Mesodermal cell (in vitro differentiated cells): ENCODE measurements around the gene TOGARAM1.

Source experiments
- H3K27ac ChIP-seq: 2 replicates; pipeline ENCODE4 v1.7.0; 2013; ENCODE audit warnings: mild to moderate bottlenecking, low read depth, low read length, moderate library complexity; ENCODE audit not compliant: severe bottlenecking
- H3K36me3 ChIP-seq: 2 replicates; pipeline ENCODE4 v1.7.1; 2013; ENCODE audit warnings: mild to moderate bottlenecking, low read length, moderate library complexity; ENCODE audit not compliant: control insufficient read depth, insufficient read depth
- H3K4me1 ChIP-seq: one replicate; pipeline ENCODE4 v1.7.1; 2013; ENCODE audit warnings: mild to moderate bottlenecking, low read length; ENCODE audit not compliant: insufficient read depth, control insufficient read depth, poor library complexity, severe bottlenecking
- H3K4me3 ChIP-seq: 2 replicates; pipeline ENCODE4 v1.7.0; 2013; ENCODE audit warnings: low read length, control low read depth, mild to moderate bottlenecking; ENCODE audit not compliant: insufficient read depth, poor library complexity, severe bottlenecking; ENCODE audit errors: extremely low read depth
- H3K9me3 ChIP-seq: 2 replicates; pipeline ENCODE4 v1.7.1; 2013; ENCODE audit warnings: mild to moderate bottlenecking, low read length, moderate library complexity; ENCODE audit not compliant: control insufficient read depth
- WGBS, 2 experiments: methylation state at CpG; one replicate each; pipeline ENCODE4 v1.1.5; 2013; ENCODE audit warnings: missing lambda C conversion rate in 2 of 2; ENCODE audit not compliant: insufficient coverage in 2 of 2; 5-methylcytosine and 5-hydroxymethylcytosine counted together

Gene TOGARAM1

DNA sequence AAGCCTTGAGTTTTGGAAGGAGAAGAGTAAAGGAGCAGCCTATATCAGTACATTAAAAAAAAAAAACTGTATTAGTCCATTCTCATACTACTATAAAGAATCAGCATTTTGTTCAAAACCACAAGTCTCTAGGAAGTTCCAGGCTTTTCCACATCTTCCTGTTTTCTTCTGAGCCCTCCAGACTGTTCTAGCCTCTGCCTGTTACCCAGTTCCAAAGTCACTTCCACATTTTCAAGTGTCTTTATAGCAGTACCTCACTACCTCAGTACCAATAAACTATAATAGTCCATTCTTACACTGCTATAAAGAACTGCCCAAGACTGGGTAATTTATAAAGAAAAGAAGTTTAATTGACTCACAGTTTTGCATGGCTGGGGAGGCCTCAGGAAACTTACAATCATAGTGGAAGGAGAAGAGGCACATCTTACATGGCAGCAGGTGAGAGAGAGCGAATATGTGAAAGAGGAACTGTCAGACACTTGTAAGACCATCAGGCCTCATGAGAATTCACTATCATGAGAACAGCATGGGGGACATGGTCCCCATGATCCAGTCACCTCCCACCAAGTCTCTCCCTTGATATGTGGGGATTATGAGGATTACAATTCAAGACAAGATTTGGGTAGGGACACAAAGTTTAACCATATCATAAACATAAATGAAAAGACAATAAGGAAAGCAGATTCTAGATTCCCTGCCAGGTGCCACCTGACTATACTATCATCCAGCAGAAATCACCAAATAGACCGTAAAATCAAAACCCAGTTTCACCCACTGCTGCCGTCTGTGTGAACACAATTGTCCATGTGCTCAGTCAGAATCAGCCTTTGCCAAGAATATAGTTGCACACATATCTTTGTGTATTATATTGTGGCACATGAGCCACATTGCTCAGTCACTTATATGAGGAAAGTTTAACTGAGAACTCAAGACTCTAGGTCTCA is 27.8 kb downstream of the TOGARAM1 start:
- Histone ChIP-seq H3K36me3 (no peaks in the 10 kb centered on the region), H3K4me3 (no peak overlapping the region), H3K9me3 (no peaks in the 10 kb centered on the region), H3K27ac (no peak overlapping the region), H3K4me1 (no peaks in the 10 kb centered on the region)
- 72 to 88% methylated on average over 1 to 2 of the region's 3 CpGs for WGBS, 2 experiments

DNA sequence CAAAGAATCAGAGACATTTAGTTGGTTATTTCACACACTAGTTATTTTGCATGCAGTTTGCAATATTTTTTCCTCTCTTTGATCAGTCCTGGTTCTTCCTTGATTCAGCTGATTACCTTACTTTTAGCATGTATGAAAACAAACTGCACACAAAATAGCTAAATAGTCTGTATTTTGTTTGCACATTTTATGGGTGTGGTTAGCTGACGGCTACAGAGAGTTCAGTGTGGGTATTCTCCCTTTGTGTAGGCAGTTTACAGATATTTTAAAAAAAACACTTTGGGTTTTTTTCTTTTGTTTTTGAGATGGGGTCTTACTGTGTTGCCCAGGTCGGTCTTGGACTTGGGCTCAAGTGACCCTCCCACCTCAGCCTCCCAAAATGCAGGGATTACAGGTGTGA is 28.5 kb downstream of the TOGARAM1 start:
- WGBS, 2 experiments: 100% methylated on average over 1 of the region's 2 CpGs; no CpG with 5 or more reads in 1 of the 2 experiments
- H3K27ac ChIP-seq: no peak overlapping the region
- no peaks in the 10 kb centered on the region for H3K9me3 ChIP-seq
- H3K36me3 ChIP-seq: no peaks in the 10 kb centered on the region
- H3K4me1 ChIP-seq: no peaks in the 10 kb centered on the region
- no peak overlapping the region for H3K4me3 ChIP-seq

DNA sequence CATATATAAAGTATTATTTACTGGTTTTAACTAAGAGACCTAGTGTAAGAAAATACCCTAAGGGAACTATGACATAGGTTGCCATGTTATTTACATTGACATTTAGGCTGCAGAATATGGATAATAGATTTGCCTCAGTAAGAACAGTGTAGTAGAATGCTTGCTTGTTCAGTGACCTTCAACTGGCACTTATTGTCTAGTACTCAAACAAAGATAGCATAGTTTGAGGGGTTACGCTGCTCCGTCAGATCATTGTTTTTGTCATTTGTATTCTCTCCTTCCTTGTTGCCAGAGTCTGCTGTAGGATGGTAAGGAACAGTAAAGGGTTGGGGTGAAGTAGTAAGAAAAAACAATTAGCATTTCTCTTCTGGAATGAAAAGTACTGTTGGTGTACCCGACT is 33.2 kb downstream of the TOGARAM1 start:
- Histone ChIP-seq H3K9me3 (no peaks in the 10 kb centered on the region), H3K4me3 (no peak overlapping the region), H3K27ac (no peak overlapping the region), H3K36me3 (peaks cover 20% of the 10 kb centered on the region), H3K4me1 (no peaks in the 10 kb centered on the region)
- WGBS, 2 experiments: 100% methylated on average over 2 of the region's 3 CpGs; no CpG with 5 or more reads in 1 of the 2 experiments

DNA sequence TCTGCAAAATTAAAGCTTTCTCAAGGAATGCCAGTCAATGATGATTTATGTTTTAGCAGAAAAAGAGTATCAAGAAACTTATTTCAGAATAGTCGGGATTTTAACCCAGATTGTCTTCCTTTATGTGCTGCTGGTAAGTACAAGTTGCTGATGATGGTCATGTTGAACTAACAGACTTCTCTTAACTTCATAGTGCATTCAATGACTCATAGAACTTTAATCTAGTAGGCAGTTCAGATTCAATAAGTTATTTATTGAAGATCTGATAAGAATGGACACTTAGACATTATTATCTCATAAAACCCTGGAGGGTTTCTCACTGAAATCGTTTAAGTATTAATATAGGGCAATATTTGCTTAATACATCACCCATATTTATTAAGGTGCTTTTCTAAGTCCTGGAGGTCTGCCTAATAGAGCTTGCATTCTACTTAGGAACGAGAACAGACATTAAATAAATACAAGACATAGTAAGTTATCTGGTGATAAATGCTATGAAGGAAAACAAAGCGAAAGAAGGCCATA is 33.8 kb downstream of the TOGARAM1 start:
- no peak overlapping the region for H3K27ac ChIP-seq
- H3K36me3 ChIP-seq: peaks cover 25% of the 10 kb centered on the region
- no peaks in the 10 kb centered on the region for H3K4me1 ChIP-seq
- no peaks in the 10 kb centered on the region for H3K9me3 ChIP-seq
- H3K4me3 ChIP-seq: no peak overlapping the region
- WGBS, 2 experiments: 80% methylated on average over 1 of the region's 4 CpGs; no CpG with 5 or more reads in 1 of the 2 experiments

DNA sequence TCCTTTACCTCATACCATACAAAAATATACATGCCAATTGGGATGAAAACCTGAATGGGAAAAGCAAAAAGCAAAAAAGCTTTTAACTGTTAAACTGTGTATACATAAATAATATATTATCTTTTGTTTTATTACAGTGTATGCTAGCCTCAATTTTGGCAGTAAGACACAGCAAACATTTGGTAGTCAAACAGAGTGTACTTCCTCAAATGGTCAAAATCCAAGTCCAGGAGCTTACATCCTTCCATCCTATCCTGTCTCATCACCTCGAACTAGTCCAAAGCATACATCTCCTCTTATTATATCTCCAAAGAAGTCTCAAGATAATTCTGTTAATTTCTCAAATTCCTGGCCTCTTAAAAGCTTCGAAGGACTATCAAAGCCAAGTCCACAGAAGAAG is 41.9 kb downstream of the TOGARAM1 start:
- Histone ChIP-seq H3K27ac (no peak overlapping the region), H3K9me3 (no peaks in the 10 kb centered on the region), H3K4me1 (no peaks in the 10 kb centered on the region), H3K36me3 (peaks cover 30% of the 10 kb centered on the region), H3K4me3 (no peak overlapping the region)
- 100% methylated on average over 2 of the region's 2 CpGs for WGBS, 2 experiments

DNA sequence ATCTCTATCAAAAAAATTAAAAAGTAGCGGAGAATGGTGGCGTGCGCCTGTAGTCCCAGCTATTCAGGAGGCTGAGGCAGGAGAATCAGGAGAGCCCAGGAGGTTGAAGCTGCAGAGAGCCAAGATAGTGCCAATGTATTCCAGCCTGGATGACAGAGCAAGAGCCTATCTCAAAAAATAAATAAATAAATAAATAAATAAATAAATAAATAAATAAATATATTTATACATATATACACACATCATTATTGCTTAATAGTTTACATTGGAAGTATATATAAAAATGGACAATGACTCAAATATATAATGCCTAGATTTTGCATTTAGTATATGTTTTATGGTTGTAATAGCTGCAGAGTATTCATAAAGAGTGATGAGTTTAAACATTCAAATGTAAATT is 53.1 kb downstream of the TOGARAM1 start:
- H3K9me3 ChIP-seq: no peaks in the 10 kb centered on the region
- no peaks in the 10 kb centered on the region for H3K4me1 ChIP-seq
- whole genome bisulfite sequencing, 2 experiments: 77 to 100% methylated on average over 3 of the region's 3 CpGs
- H3K27ac ChIP-seq: no peak overlapping the region
- no peak overlapping the region for H3K4me3 ChIP-seq
- peaks cover 19% of the 10 kb centered on the region for H3K36me3 ChIP-seq

DNA sequence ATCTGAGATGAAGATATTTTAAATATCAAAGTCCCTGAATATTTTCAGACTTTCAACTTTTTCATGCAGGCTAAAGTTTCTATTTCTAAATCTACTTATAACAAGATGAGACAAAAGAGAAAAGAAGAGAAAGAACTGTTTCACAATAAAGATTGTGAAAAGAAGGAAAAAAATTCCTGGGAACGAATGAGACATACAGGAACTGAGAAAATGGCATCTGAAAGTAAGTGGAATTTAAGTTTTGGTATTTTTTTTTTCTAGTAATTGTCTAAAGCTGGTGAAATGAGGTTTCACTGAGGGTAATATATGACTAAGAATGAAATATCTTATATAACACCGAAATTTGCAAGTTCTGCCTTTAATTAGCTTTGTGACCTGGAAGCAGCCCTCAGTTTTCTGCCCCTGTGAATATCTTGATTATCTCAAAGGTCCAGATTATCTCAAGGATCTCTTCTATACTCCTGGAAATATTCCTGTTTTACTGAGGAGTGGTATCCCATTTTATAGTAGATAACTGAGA is 66.2 kb downstream of the TOGARAM1 start:
- 69 to 82% methylated on average over 1 of the region's 2 CpGs for WGBS, 2 experiments
- no peak overlapping the region for H3K27ac ChIP-seq
- no peak overlapping the region for H3K4me3 ChIP-seq
- no peaks in the 10 kb centered on the region for H3K9me3 ChIP-seq
- no peaks in the 10 kb centered on the region for H3K4me1 ChIP-seq
- peaks cover 15% of the 10 kb centered on the region for H3K36me3 ChIP-seq

DNA sequence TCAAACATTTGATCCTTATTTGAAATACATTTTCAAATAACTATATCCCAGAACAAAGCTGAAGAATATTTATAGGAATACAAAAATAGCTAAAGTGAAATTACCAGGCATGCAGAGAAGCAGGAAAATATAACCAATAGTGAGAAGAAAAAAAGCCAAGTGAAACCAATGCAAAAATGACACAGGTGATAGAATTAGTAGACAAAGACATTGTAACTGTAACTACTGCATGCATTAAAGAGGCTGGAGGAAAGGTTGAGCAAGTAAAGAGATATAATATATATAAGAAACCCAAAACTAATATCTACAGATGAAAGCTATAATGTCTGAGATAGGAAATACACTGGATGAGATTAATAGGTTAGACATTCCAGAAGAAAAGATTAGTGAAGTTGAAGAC is 72.7 kb downstream of the TOGARAM1 start:
- Histone ChIP-seq H3K36me3 (peaks cover 67% of the 10 kb centered on the region), H3K27ac (no peak overlapping the region), H3K9me3 (peaks cover 15% of the 10 kb centered on the region), H3K4me3 (no peak overlapping the region), H3K4me1 (no peaks in the 10 kb centered on the region)

DNA sequence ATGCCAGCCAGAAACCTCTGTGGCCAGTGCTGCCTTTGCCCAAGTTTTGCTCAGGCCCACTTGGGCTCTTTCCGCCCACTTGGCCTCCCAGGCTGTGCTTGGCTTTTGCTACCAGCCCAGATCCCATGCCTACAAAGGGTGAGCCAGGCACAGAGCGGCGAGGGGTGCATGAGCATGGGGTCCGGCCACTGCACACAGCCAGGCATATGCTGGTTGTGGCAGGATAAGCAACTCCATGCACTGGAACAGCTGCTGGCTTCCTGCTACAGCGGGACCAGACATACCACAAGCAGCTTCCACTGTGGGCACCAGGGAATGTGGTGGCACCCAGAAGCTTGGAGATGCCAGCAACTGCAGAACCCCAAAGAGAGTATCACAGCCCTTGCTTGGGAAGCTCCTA is 76.3 kb downstream of the TOGARAM1 start:
- Histone ChIP-seq H3K27ac (no peak overlapping the region), H3K4me1 (no peaks in the 10 kb centered on the region), H3K36me3 (peaks cover 59% of the 10 kb centered on the region), H3K9me3 (peaks cover 15% of the 10 kb centered on the region), H3K4me3 (no peak overlapping the region)
- 97% methylated on average over 5 of the region's 5 CpGs for WGBS, 2 experiments

DNA sequence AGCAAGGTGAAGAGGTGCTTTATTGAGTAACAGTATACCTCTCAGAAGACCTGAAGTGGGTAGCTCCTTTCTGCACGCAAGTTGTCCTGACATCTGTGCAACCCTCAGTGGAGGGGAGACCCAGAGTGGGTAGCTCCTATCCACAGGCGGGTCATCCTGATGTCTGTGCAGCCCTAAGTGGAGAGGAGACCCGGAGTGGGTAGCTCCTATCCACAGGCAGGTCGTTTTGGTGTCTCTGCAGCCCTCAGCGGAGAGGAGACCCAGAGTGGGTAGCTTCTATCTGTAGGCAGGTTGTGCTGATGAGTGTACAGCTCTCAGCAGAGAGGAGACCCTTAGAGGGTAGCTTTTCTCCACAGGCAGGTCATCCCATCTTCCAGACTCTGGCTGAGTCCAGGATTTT is 76.9 kb downstream of the TOGARAM1 start:
- no peaks in the 10 kb centered on the region for H3K4me1 ChIP-seq
- H3K4me3 ChIP-seq: no peak overlapping the region
- 97% methylated on average over 4 to 5 of the region's 5 CpGs for WGBS, 2 experiments
- H3K9me3 ChIP-seq: peaks cover 15% of the 10 kb centered on the region
- H3K27ac ChIP-seq: no peak overlapping the region
- peaks cover 53% of the 10 kb centered on the region for H3K36me3 ChIP-seq

DNA sequence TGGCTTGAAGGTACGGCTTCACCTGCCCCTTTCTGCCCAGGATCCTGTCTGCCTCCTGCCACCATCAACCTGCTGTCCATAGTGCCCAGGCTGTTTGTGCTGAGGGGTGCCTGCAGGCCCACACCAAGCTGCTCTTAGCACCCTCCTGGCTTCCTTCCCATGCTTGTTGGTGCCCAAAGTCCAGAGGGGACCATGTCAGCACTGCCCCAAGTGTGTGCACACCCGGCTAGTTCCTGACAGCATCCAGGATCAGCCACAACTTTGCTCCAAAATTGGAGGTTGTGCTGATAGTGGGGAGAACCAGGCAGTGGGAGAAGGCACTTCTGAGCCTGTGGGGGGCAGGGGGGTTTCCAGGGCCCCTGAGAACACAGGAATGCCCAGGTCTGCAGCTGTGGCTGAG is 77.4 kb downstream of the TOGARAM1 start:
- Histone ChIP-seq H3K9me3 (peaks cover 15% of the 10 kb centered on the region), H3K36me3 (peaks cover 49% of the 10 kb centered on the region), H3K4me1 (no peaks in the 10 kb centered on the region), H3K4me3 (no peak overlapping the region), H3K27ac (no peak overlapping the region)
- 100% methylated on average over 2 of the region's 2 CpGs for WGBS, 2 experiments
